Ascending aorta (tissue), 2 donors: ENCODE measurements around the gene AK2. TPM values are rescaled to one million over a fixed set of nuclear protein-coding genes. Genes with fewer than 3 reads are reported as not detected.
A peak's percentile ranks its signal among the peaks of the same experiment; 100 is the strongest.
"Not testable (repeated sequence)": the region's sequence is repeated elsewhere in the genome, so short reads cannot be mapped to it uniquely, and the experiment has no call there.

Source experiments
- DNase-seq, 2 donors: peaks; one replicate each; pipeline ENCODE4 v3.0.0-alpha.2; 2019; ENCODE audit warnings: low spot score in 2 of 2
- H3K27ac ChIP-seq, 2 donors: fragments of 200-600 bp; sonication (generic); one replicate each; pipeline ENCODE4 v1.5.1; 2016 to 2017; ENCODE audit warnings: mild to moderate bottlenecking in 1 of 2
- H3K27me3 ChIP-seq: fragments of 200-600 bp; sonication (generic); one replicate; pipeline ENCODE4 v1.5.1; 2017
- H3K36me3 ChIP-seq, 2 donors: fragments of 200-600 bp; sonication (generic); one replicate each; pipeline ENCODE4 v1.5.1; 2016
- H3K4me1 ChIP-seq, 2 donors: fragments of 200-600 bp; sonication (generic); one replicate each; pipeline ENCODE4 v1.5.1; 2016 to 2017; ENCODE audit warnings: mild to moderate bottlenecking in 1 of 2
- H3K4me3 ChIP-seq, 2 donors: fragments of 200-600 bp; sonication (generic); one replicate each; pipeline ENCODE4 v1.5.1; 2016 to 2017; ENCODE audit warnings: mild to moderate bottlenecking in 1 of 2
- H3K9me3 ChIP-seq, 2 donors: fragments of 200-600 bp; sonication (generic); one replicate each; pipeline ENCODE4 v1.5.1; 2016
- CTCF ChIP-seq, 3 experiments: fragments of 200-600 bp in 2 of 3; fragments of 450-650 bp in 1 of 3; sonication (generic) in 2 of 3; IDR thresholded peaks; one replicate each; pipeline ENCODE4 v1.5.1; 2016 to 2019; ENCODE audit warnings: antibody characterized with exemption in 3 of 3, mild to moderate bottlenecking in 1 of 3, moderate library complexity in 1 of 3
- intact Hi-C: fragments of 100-400 bp; cut with DNase I; formaldehyde crosslinking; loops from one replicate; pipeline ENCODE4 v1.15.1; 2023
- total RNA-seq: library from RNA; depleted of rRNA; stranded (reverse); fragments of >200 nt; gene quantifications from one replicate; pipeline ENCODE4 v1.1.0, GENCODE V29; 2016

The AK2 gene
- total RNA-seq, 1 donor from 2014 or later = 68.4 TPM

GRCh38 chr1:33070628-33071027, 33.9 kb upstream of the AK2 start:
- H3K4me1 ChIP-seq = no peaks in the 10 kb centered on the region
- no peak overlapping the region for H3K27ac ChIP-seq
- DNase-seq = no peak
- no peak for TF ChIP-seq CTCF (IDR thresholded peaks at IDR 0.05)
- H3K4me3 ChIP-seq = no peak overlapping the region
- H3K36me3 ChIP-seq = no peaks in the 10 kb centered on the region
- peaks cover 2 to 4% of the 10 kb centered on the region in 2 donors for H3K9me3 ChIP-seq
- no peaks in the 10 kb centered on the region for H3K27me3 ChIP-seq
- intact Hi-C loops = no loop called here

- H3K4me1 ChIP-seq, DNase-seq, H3K27ac ChIP-seq, H3K36me3 ChIP-seq, H3K4me3 ChIP-seq, intact Hi-C loops, H3K27me3 ChIP-seq: not testable (repeated sequence)
- H3K9me3 ChIP-seq = peaks cover 19 to 28% of the 10 kb centered on the region in 2 donors
Observed at GRCh38 chr1:33068108-33068507, 31.4 kb upstream of the AK2 start.

GRCh38 chr1:33066477-33066876, 29.8 kb upstream of the AK2 start:
- H3K4me1 ChIP-seq, intact Hi-C loops, H3K4me3 ChIP-seq, H3K36me3 ChIP-seq, H3K27ac ChIP-seq, H3K27me3 ChIP-seq, DNase-seq: not testable (repeated sequence)
- peaks cover 19 to 35% of the 10 kb centered on the region in 2 donors for H3K9me3 ChIP-seq

GRCh38 chr1:33065301-33065700, 28.6 kb upstream of the AK2 start:
- Histone ChIP-seq H3K4me3 (no peak overlapping the region), H3K36me3 (no peaks in the 10 kb centered on the region), H3K4me1 (peaks cover 0 to 2% of the 10 kb centered on the region in 2 donors), H3K9me3 (peaks cover 19 to 35% of the 10 kb centered on the region in 2 donors), H3K27ac (no peak overlapping the region), H3K27me3 (no peaks in the 10 kb centered on the region)
- TF ChIP-seq CTCF (IDR thresholded peaks at IDR 0.05) = no peak
- DNase-seq = no peak
- intact Hi-C loops = no loop called here

- H3K4me1 ChIP-seq, H3K4me3 ChIP-seq, H3K27ac ChIP-seq, intact Hi-C loops, DNase-seq, H3K27me3 ChIP-seq, H3K36me3 ChIP-seq: not testable (repeated sequence)
- H3K9me3 ChIP-seq = peaks cover 19 to 35% of the 10 kb centered on the region in 2 donors
Observed at GRCh38 chr1:33064284-33064683, 27.6 kb upstream of the AK2 start.

- TF ChIP-seq CTCF (IDR thresholded peaks at IDR 0.05) = no peak
- DNase-seq = no peak
- no peaks in the 10 kb centered on the region for H3K36me3 ChIP-seq
- no peak overlapping the region for H3K4me3 ChIP-seq
- H3K27ac ChIP-seq = no peak overlapping the region
- H3K4me1 ChIP-seq = peaks cover 0 to 2% of the 10 kb centered on the region in 2 donors
- intact Hi-C loops = no loop called here
- peaks cover 19 to 35% of the 10 kb centered on the region in 2 donors for H3K9me3 ChIP-seq
- H3K27me3 ChIP-seq = no peaks in the 10 kb centered on the region
Observed at GRCh38 chr1:33061834-33062233, 25.2 kb upstream of the AK2 start.

- intact Hi-C loops = no loop called here
- Histone ChIP-seq H3K27me3 (no peaks in the 10 kb centered on the region), H3K9me3 (peaks cover 18 to 32% of the 10 kb centered on the region in 2 donors), H3K4me1 (peaks cover 0 to 2% of the 10 kb centered on the region in 2 donors), H3K36me3 (no peaks in the 10 kb centered on the region), H3K27ac (peak overlapping the region in 1 of 2 donors; percentile 52), H3K4me3 (no peak overlapping the region)
- TF ChIP-seq CTCF (IDR thresholded peaks at IDR 0.05) = no peak
- peak; percentile 12 to 71 for DNase-seq
Observed at GRCh38 chr1:33060579-33061083, 23.9 kb upstream of the AK2 start.
